ENCODE results near the gene ASB10. TPM values are rescaled to one million over a fixed set of nuclear protein-coding genes. Genes with fewer than 3 reads are reported as not detected.

Gene ASB10
- total and polyA plus RNA-seq, 2 donors (not counting 1 experiment from before 2014, with no cell fraction given): not detected

DNA sequence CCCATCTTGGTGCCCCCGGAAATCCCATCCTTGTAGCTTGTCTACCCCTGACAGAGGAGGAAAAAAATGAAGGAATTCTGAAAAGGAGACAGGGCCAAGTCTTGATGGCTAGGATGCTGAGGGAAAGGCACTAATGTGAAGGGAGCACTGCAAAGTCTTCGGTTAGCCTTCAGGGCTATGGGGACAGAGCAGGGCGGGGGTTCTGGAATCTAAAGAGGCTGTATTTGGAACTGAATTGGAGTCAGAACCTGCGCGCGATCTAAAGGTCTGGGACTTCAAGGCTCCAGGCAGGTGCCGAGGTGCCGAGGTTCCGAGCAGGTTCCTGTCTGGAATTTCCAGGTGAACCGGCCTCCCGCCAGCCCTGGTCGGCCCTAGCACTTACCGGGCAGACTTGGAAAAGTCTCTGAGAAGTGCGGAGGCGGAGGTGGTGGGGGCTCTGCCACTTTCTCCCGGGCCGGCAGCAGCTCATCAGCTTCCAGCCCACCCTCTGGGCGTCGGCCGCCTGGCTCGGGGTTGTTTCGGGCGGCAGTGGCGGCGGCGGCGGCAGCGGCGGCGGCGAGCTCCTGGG is 20.3 kb downstream of the ASB10 start:
- H3K4me3 ChIP-seq (ENCODE audit: control extremely low read depth in 1 of 5, extremely low read depth in 1 of 5, insufficient read depth in 1 of 5, low read depth in 2 of 5, low read length in 4 of 5): peak overlapping the region in 3 of 5 experiments; percentile 38 to 57 (median 53)
- ChIA-PET POLR2A (interaction anchor here (0.6 kb wide), 1 partner anchor 106 kb away, joined by 3 read pairs; no protein-coding TSS in a partner anchor), CTCF (interaction anchor here (0.7 to 1.4 kb wide), 3 partner anchors 8 to 77 kb away, joined by 3 read pairs; no protein-coding TSS in a partner anchor)
- H2AFZ ChIP-seq (ENCODE audit: insufficient read depth, low read depth, low read length, poor library complexity, severe bottlenecking): peak overlapping the region; percentile 76
- no peaks in the 10 kb centered on the region for H3K79me2 ChIP-seq (ENCODE audit: control insufficient read depth, insufficient read depth, low read length)
- no peak overlapping the region for H3K27ac Mint-ChIP-seq
- H3K9ac ChIP-seq (ENCODE audit: low read length): peak overlapping the region; percentile 58
- peaks cover 30% of the 10 kb centered on the region for H3K27me3 Mint-ChIP-seq
- no peaks in the 10 kb centered on the region for H4K20me1 ChIP-seq (ENCODE audit: control insufficient read depth, insufficient read depth, low read length, poor library complexity, severe bottlenecking)
- no peak overlapping the region for H3K27ac ChIP-seq (ENCODE audit: low read length in 2 of 2)
- intact Hi-C loops (cut with micrococcal nuclease): no loop called here
- 13% methylated on average over 30 of the region's 31 CpGs for WGBS (ENCODE audit: insufficient coverage)
- H3K4me1 Mint-ChIP-seq: peaks cover 14% of the 10 kb centered on the region
- H3K9me3 ChIP-seq (ENCODE audit: control extremely low read depth in 1 of 3, control insufficient read depth in 2 of 3, insufficient read depth in 1 of 3, low read length in 2 of 3): peaks cover 0 to 7% (median 0%) of the 10 kb centered on the region in 3 donors
- peaks cover 10 to 28% of the 10 kb centered on the region in 2 donors for H3K4me1 ChIP-seq (ENCODE audit: control insufficient read depth in 2 of 2, insufficient read depth in 2 of 2, low read length in 2 of 2)
- no peaks in the 10 kb centered on the region for H3K9me3 Mint-ChIP-seq (ENCODE audit: insufficient read depth)
- DNase-seq: peak; percentile 46
- H3K27me3 ChIP-seq (replicated peaks in 1 of 4; ENCODE audit: control extremely low read depth in 1 of 4, control insufficient read depth in 3 of 4, insufficient read depth in 4 of 4, low read length in 3 of 4): peaks cover 2 to 65% (median 51%) of the 10 kb centered on the region in 4 experiments
- peak overlapping the region; percentile 96 for H3K4me2 ChIP-seq (replicated peaks; ENCODE audit: low read depth, low read length, poor library complexity, severe bottlenecking)
- peak overlapping the region; percentile 73 for H3K4me3 Mint-ChIP-seq
- TF ChIP-seq, protein P1, sequence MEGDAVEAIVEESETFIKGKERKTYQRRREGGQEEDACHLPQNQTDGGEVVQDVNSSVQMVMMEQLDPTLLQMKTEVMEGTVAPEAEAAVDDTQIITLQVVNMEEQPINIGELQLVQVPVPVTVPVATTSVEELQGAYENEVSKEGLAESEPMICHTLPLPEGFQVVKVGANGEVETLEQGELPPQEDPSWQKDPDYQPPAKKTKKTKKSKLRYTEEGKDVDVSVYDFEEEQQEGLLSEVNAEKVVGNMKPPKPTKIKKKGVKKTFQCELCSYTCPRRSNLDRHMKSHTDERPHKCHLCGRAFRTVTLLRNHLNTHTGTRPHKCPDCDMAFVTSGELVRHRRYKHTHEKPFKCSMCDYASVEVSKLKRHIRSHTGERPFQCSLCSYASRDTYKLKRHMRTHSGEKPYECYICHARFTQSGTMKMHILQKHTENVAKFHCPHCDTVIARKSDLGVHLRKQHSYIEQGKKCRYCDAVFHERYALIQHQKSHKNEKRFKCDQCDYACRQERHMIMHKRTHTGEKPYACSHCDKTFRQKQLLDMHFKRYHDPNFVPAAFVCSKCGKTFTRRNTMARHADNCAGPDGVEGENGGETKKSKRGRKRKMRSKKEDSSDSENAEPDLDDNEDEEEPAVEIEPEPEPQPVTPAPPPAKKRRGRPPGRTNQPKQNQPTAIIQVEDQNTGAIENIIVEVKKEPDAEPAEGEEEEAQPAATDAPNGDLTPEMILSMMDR (IDR thresholded peaks at IDR 0.05): no peak
- no peak for TF ChIP-seq EZH2 (IDR thresholded peaks at IDR 0.05; ENCODE audit: borderline replicate concordance, insufficient read depth, low read depth, low read length, poor library complexity, severe bottlenecking)
- H3K36me3 ChIP-seq (replicated peaks in 1 of 2; ENCODE audit: control extremely low read depth in 1 of 2, control insufficient read depth in 1 of 2, extremely low read depth in 1 of 2, insufficient read depth in 2 of 2, low read length in 1 of 2): no peaks in the 10 kb centered on the region
- no peak for ATAC-seq (ENCODE audit: low read depth)

DNA sequence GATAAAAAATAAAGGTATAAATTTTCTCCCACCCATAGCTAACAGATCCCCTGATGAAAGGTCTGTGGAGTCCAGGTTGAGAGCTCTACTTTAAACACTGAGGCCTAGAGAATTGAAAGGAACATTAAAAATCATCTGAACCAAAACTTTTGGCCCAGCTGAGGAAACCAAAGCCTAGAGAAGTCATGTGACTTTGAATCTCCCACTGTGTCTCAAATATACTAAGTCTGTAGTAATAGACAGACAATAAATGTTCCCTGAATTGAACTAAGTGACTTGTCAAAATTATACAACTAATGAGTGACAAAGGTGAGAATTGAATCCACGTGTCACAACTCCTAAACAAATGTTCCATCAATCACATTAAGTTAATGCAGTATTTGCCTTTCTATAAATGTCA is 25.3 kb downstream of the ASB10 start:
- intact Hi-C loops (cut with micrococcal nuclease): no loop called here
- WGBS (ENCODE audit: insufficient coverage): no CpG with 5 or more reads among the region's 1 CpG
- TF ChIP-seq, protein P1 (IDR thresholded peaks at IDR 0.05): no peak
- TF ChIP-seq EZH2 (IDR thresholded peaks at IDR 0.05; ENCODE audit: borderline replicate concordance, insufficient read depth, low read depth, low read length, poor library complexity, severe bottlenecking): no peak
- Mint-ChIP-seq H3K4me3 (no peak overlapping the region), H3K9me3 (ENCODE audit: insufficient read depth) (no peaks in the 10 kb centered on the region), H3K27me3 (peaks cover 19% of the 10 kb centered on the region), H3K27ac (no peak overlapping the region), H3K4me1 (peaks cover 7% of the 10 kb centered on the region)
- POLR2A ChIA-PET: no interaction called here
- H3K27me3 ChIP-seq (replicated peaks in 1 of 4; ENCODE audit: control extremely low read depth in 1 of 4, control insufficient read depth in 3 of 4, insufficient read depth in 4 of 4, low read length in 3 of 4): peaks cover 2 to 52% (median 40%) of the 10 kb centered on the region in 4 experiments
- no peak overlapping the region for H3K4me3 ChIP-seq (ENCODE audit: control extremely low read depth in 1 of 5, extremely low read depth in 1 of 5, insufficient read depth in 1 of 5, low read depth in 2 of 5, low read length in 4 of 5)
- H3K4me2 ChIP-seq (replicated peaks; ENCODE audit: low read depth, low read length, poor library complexity, severe bottlenecking): no peak overlapping the region
- H3K4me1 ChIP-seq (ENCODE audit: control insufficient read depth in 2 of 2, insufficient read depth in 2 of 2, low read length in 2 of 2): peaks cover 5 to 16% of the 10 kb centered on the region in 2 donors
- H3K79me2 ChIP-seq (ENCODE audit: control insufficient read depth, insufficient read depth, low read length): no peaks in the 10 kb centered on the region
- no peaks in the 10 kb centered on the region for H4K20me1 ChIP-seq (ENCODE audit: control insufficient read depth, insufficient read depth, low read length, poor library complexity, severe bottlenecking)
- peaks cover 0 to 2% (median 0%) of the 10 kb centered on the region in 3 donors for H3K9me3 ChIP-seq (ENCODE audit: control extremely low read depth in 1 of 3, control insufficient read depth in 2 of 3, insufficient read depth in 1 of 3, low read length in 2 of 3)
- DNase-seq: no peak
- no peak overlapping the region for H3K9ac ChIP-seq (ENCODE audit: low read length)
- H3K36me3 ChIP-seq (replicated peaks in 1 of 2; ENCODE audit: control extremely low read depth in 1 of 2, control insufficient read depth in 1 of 2, extremely low read depth in 1 of 2, insufficient read depth in 2 of 2, low read length in 1 of 2): no peaks in the 10 kb centered on the region
- CTCF ChIA-PET: no interaction called here
- H3K27ac ChIP-seq (ENCODE audit: low read length in 2 of 2): no peak overlapping the region
- ATAC-seq (ENCODE audit: low read depth): no peak
- no peak overlapping the region for H2AFZ ChIP-seq (ENCODE audit: insufficient read depth, low read depth, low read length, poor library complexity, severe bottlenecking)
